ENCODE data around the gene NNT. TPM values are rescaled to one million over a fixed set of nuclear protein-coding genes. Genes with fewer than 3 reads are reported as not detected.

Gene NNT
- total and polyA plus RNA-seq, 10 of the 15 experiments (the other 5 are each of a cell fraction or from before 2014, with no cell fraction given), result 20.8 to 73.1 (median 51.9) TPM

DNA sequence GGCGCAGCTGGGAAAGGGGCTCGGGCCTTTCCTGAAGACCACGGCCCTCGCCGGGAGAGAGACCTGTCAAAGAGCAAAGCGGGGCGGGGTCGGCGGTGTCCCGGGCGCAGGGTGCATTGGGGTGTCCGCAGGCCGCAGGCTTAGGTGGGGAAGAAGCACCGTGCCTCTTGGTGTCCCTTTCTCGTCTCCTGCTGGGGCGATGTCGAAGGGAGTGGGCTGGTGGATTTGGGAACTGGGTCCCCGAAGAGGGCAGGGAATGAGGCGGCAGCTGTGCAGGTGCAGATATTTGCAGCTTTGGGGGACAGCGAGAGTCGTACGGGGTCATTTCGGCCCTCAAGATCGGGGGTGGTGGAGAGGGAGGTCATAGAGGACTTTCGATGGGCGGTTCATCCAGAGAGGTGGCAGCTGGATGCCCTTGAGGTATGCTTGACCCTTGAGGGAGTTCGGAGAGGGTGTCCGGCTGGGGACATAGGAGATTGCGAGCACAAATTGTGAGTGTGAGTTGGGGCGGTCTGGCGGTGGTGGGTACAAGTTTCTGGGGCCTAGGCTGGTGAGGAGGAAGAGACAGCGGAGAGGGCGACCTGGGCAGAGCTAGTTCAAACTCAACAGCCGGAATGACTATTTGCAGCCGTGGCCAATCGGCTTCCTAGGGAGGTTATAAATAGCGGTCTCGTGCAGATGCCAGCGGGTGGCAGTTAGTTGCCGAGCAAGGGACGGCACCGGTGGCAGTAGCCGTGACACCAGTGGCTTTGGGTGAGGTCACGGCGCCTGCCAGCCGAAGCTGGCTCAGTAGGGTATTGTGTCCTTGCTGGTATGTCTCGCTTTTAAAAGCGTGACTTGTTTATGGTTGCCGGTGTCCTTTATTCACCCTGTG lies 601 bp downstream of the NNT start (continued):
- TF ChIP-seq TBL1XR1 (IDR thresholded peaks at IDR 0.05; ENCODE audit: low read depth, low read length) (no peak), HDGF (IDR thresholded peaks at IDR 0.05) (0 out of 2 replicates have a peak, but pooled peaks have one; percentile 82), RAD51 (IDR thresholded peaks at IDR 0.05) (no peak), YBX1 (IDR thresholded peaks at IDR 0.05) (no peak; the same call in 1 of the 2 replicates), EED (IDR thresholded peaks at IDR 0.05; ENCODE audit: low read depth) (no peak), IRF4 (IDR thresholded peaks at IDR 0.05; ENCODE audit: low read depth, low read length) (0 out of 2 replicates have a peak, but pooled peaks have one; percentile 7), SMAD5 (IDR thresholded peaks at IDR 0.05; ENCODE audit: low read depth) (no peak), HDAC6 (IDR thresholded peaks at IDR 0.05; ENCODE audit: unreplicated experiment) (peak; percentile 86), ETV6 (conservative IDR thresholded peaks at IDR 0.05 in 1 of 2, IDR thresholded peaks at IDR 0.05 in 1 of 2; ENCODE audit: borderline replicate concordance in 1 of 2, low read depth in 1 of 2) (no peak), NFYB (IDR thresholded peaks at IDR 0.05; ENCODE audit: insufficient read depth, low read depth, low read length) (peak; percentile 82), ZNF622 (IDR thresholded peaks at IDR 0.05) (no peak)
- TF ChIP-seq, protein P1, sequence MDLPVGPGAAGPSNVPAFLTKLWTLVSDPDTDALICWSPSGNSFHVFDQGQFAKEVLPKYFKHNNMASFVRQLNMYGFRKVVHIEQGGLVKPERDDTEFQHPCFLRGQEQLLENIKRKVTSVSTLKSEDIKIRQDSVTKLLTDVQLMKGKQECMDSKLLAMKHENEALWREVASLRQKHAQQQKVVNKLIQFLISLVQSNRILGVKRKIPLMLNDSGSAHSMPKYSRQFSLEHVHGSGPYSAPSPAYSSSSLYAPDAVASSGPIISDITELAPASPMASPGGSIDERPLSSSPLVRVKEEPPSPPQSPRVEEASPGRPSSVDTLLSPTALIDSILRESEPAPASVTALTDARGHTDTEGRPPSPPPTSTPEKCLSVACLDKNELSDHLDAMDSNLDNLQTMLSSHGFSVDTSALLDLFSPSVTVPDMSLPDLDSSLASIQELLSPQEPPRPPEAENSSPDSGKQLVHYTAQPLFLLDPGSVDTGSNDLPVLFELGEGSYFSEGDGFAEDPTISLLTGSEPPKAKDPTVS (IDR thresholded peaks at IDR 0.05; ENCODE audit: low read depth, low read length), result no peak
- TF ChIP-seq, protein P2, sequence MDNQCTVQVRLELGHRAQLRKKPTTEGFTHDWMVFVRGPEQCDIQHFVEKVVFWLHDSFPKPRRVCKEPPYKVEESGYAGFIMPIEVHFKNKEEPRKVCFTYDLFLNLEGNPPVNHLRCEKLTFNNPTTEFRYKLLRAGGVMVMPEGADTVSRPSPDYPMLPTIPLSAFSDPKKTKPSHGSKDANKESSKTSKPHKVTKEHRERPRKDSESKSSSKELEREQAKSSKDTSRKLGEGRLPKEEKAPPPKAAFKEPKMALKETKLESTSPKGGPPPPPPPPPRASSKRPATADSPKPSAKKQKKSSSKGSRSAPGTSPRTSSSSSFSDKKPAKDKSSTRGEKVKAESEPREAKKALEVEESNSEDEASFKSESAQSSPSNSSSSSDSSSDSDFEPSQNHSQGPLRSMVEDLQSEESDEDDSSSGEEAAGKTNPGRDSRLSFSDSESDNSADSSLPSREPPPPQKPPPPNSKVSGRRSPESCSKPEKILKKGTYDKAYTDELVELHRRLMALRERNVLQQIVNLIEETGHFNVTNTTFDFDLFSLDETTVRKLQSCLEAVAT (IDR thresholded peaks at IDR 0.05), result peak; percentile 64
- TF ChIP-seq, protein P3, sequence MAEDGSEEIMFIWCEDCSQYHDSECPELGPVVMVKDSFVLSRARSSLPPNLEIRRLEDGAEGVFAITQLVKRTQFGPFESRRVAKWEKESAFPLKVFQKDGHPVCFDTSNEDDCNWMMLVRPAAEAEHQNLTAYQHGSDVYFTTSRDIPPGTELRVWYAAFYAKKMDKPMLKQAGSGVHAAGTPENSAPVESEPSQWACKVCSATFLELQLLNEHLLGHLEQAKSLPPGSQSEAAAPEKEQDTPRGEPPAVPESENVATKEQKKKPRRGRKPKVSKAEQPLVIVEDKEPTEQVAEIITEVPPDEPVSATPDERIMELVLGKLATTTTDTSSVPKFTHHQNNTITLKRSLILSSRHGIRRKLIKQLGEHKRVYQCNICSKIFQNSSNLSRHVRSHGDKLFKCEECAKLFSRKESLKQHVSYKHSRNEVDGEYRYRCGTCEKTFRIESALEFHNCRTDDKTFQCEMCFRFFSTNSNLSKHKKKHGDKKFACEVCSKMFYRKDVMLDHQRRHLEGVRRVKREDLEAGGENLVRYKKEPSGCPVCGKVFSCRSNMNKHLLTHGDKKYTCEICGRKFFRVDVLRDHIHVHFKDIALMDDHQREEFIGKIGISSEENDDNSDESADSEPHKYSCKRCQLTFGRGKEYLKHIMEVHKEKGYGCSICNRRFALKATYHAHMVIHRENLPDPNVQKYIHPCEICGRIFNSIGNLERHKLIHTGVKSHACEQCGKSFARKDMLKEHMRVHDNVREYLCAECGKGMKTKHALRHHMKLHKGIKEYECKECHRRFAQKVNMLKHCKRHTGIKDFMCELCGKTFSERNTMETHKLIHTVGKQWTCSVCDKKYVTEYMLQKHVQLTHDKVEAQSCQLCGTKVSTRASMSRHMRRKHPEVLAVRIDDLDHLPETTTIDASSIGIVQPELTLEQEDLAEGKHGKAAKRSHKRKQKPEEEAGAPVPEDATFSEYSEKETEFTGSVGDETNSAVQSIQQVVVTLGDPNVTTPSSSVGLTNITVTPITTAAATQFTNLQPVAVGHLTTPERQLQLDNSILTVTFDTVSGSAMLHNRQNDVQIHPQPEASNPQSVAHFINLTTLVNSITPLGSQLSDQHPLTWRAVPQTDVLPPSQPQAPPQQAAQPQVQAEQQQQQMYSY (CRISPR knock-in tag; IDR thresholded peaks at IDR 0.05), result no peak
- TF ChIP-seq, protein P4, sequence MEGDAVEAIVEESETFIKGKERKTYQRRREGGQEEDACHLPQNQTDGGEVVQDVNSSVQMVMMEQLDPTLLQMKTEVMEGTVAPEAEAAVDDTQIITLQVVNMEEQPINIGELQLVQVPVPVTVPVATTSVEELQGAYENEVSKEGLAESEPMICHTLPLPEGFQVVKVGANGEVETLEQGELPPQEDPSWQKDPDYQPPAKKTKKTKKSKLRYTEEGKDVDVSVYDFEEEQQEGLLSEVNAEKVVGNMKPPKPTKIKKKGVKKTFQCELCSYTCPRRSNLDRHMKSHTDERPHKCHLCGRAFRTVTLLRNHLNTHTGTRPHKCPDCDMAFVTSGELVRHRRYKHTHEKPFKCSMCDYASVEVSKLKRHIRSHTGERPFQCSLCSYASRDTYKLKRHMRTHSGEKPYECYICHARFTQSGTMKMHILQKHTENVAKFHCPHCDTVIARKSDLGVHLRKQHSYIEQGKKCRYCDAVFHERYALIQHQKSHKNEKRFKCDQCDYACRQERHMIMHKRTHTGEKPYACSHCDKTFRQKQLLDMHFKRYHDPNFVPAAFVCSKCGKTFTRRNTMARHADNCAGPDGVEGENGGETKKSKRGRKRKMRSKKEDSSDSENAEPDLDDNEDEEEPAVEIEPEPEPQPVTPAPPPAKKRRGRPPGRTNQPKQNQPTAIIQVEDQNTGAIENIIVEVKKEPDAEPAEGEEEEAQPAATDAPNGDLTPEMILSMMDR (IDR thresholded peaks at IDR 0.05 in 2 of 3, conservative IDR thresholded peaks at IDR 0.05 in 1 of 3; ENCODE audit: control insufficient read depth in 2 of 3, extremely low read depth in 1 of 3, insufficient read depth in 1 of 3, low read depth in 3 of 3, low read length in 3 of 3), result no peak
- TF ChIP-seq, protein P5, sequence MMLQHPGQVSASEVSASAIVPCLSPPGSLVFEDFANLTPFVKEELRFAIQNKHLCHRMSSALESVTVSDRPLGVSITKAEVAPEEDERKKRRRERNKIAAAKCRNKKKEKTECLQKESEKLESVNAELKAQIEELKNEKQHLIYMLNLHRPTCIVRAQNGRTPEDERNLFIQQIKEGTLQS (IDR thresholded peaks at IDR 0.05; ENCODE audit: borderline replicate concordance, extremely low read depth, low read depth, low read length), result no peak

Measured in GM12878 (cell line).